Right forelimb (tissue), 1 donor: ENCODE measurements around the gene GOLGA6L7.
"Not testable (repeated sequence)": the region's sequence is repeated elsewhere in the genome, so short reads cannot be mapped to it uniquely, and the experiment has no call there.

Source experiments
- DNase-seq: peaks from one replicate; pipeline ENCODE4 v3.0.0-alpha.2; 2018

GOLGA6L7 gene

GRCh38 chr15:28842210-28842609 is 6.2 kb downstream of the GOLGA6L7 start:
- DNase-seq = not testable (repeated sequence)

GRCh38 chr15:28840285-28840684 is 8.2 kb downstream of the GOLGA6L7 start:
- not testable (repeated sequence) for DNase-seq

GRCh38 chr15:28834957-28835585 is 13.4 kb downstream of the GOLGA6L7 start:
- DNase-seq = not testable (repeated sequence)

- peak; percentile 69 for DNase-seq
These were observed 16.4 kb downstream of the GOLGA6L7 start for GRCh38 chr15:28831897-28832587.

- not testable (repeated sequence) for DNase-seq
These were observed 27.0 kb downstream of the GOLGA6L7 start for GRCh38 chr15:28821420-28821819.

- not testable (repeated sequence) for DNase-seq
These were observed 28.5 kb downstream of the GOLGA6L7 start for GRCh38 chr15:28819930-28820295.

GRCh38 chr15:28819019-28819929 is 29.2 kb downstream of the GOLGA6L7 start:
- not testable (repeated sequence) for DNase-seq

- DNase-seq = not testable (repeated sequence)
These were observed 30.3 kb downstream of the GOLGA6L7 start for GRCh38 chr15:28818168-28818567.

- not testable (repeated sequence) for DNase-seq
These were observed 34.4 kb downstream of the GOLGA6L7 start for GRCh38 chr15:28814059-28814458.

GRCh38 chr15:28813392-28813791 is 35.1 kb downstream of the GOLGA6L7 start:
- DNase-seq = not testable (repeated sequence)

GRCh38 chr15:28811852-28812550 is 36.4 kb downstream of the GOLGA6L7 start:
- not testable (repeated sequence) for DNase-seq

GRCh38 chr15:28810444-28810843 is 38.0 kb downstream of the GOLGA6L7 start:
- not testable (repeated sequence) for DNase-seq

- not testable (repeated sequence) for DNase-seq
These were observed 40.3 kb downstream of the GOLGA6L7 start for GRCh38 chr15:28808136-28808535.

GRCh38 chr15:28800366-28800765 is 48.1 kb downstream of the GOLGA6L7 start:
- not testable (repeated sequence) for DNase-seq

- not testable (repeated sequence) for DNase-seq
These were observed 50.2 kb downstream of the GOLGA6L7 start for GRCh38 chr15:28798234-28798633.

GRCh38 chr15:28794231-28794630 is 54.2 kb downstream of the GOLGA6L7 start:
- not testable (repeated sequence) for DNase-seq
